Fibroblast of lung (primary cell): ENCODE data around the gene HIBCH.

Source experiments
- CTCF ChIP-seq, 2 donors: IDR thresholded peaks in 1 of 2; conservative IDR thresholded peaks in 1 of 2; 1 replicate in 1 of 2; 2 replicates in 1 of 2; pipeline ENCODE4 v1.5.1; 2011 to 2012; ENCODE audit warnings: low read length in 2 of 2, control low read depth in 1 of 2, inconsistent platforms in 1 of 2, low read depth in 1 of 2, mild to moderate bottlenecking in 1 of 2
- EZH2 ChIP-seq: IDR thresholded peaks from 2 replicates; pipeline ENCODE4 v1.5.1; 2012; ENCODE audit warnings: low read length, control low read depth, mild to moderate bottlenecking; ENCODE audit errors: missing control alignments

- TF ChIP-seq CTCF (conservative IDR thresholded peaks at IDR 0.05 in 1 of 2, IDR thresholded peaks at IDR 0.05 in 1 of 2; ENCODE audit: low read depth in 1 of 2, low read length in 2 of 2) (no peak), EZH2 (no peak)
These were observed 1.1 kb upstream of the HIBCH start for GRCh38 chr2:190320696-190321095.
